ENCODE data around the gene FBXO17. TPM values are rescaled to one million over a fixed set of nuclear protein-coding genes. Genes with fewer than 3 reads are reported as not detected.

Gene FBXO17
- total and polyA plus RNA-seq, 2 of the 13 experiments (the other 11 are each of a cell fraction or from before 2014, with no cell fraction given), result 22.1 to 58.7 TPM

- intact Hi-C loops (cut with micrococcal nuclease; ENCODE audit: unreplicated experiment), result no loop called here
- Histone ChIP-seq H3K4me2 (ENCODE audit: low read depth, low read length) (no peak overlapping the region), H3K36me3 (replicated peaks in 1 of 2; ENCODE audit: control insufficient read depth in 1 of 2, insufficient read depth in 2 of 2, low read length in 2 of 2) (no peaks in the 10 kb centered on the region), H3K9me3 (ENCODE audit: low read length) (no peaks in the 10 kb centered on the region), H3K27ac (ENCODE audit: extremely low read length, insufficient read depth, low read length) (no peak overlapping the region), H3K4me3 (replicated peaks in 1 of 3; ENCODE audit: insufficient read depth in 1 of 3, low read depth in 2 of 3, low read length in 3 of 3) (no peak overlapping the region), H2AFZ (ENCODE audit: low read length) (no peak overlapping the region), H3K79me2 (ENCODE audit: insufficient read depth, low read length) (no peaks in the 10 kb centered on the region), H3K9ac (ENCODE audit: insufficient read depth, low read depth, low read length) (no peak overlapping the region), H3K4me1 (ENCODE audit: insufficient read depth, low read length) (peaks cover 5% of the 10 kb centered on the region), H4K20me1 (ENCODE audit: insufficient read depth, low read length) (no peaks in the 10 kb centered on the region), H3K27me3 (ENCODE audit: control insufficient read depth in 1 of 2, insufficient read depth in 2 of 2, low read length in 2 of 2) (no peaks in the 10 kb centered on the region)
- CTCF ChIA-PET (ENCODE audit: low intra/inter-chr PET ratio, low total read pairs), result no interaction called here
- POLR2A ChIA-PET, result no interaction called here
- no TSS peak for BruUV-seq (replicated peaks)
- in situ Hi-C loops (cut with HindIII; ENCODE audit: extremely low pct_ligation_motif_present, low pct_unique_long_range_greater_than_20kb), result loop anchor here (25.0 kb wide), 1 partner anchor 176 kb away; the partner anchor contains the start of gene CAPN12
- DNase-seq (ENCODE audit: low spot score), result no peak
- 73% methylated on average over 7 of the region's 12 CpGs for WGBS (ENCODE audit: low lambda C conversion rate)
- no peak for FAIRE-seq
- TF ChIP-seq AGO2 (optimal IDR thresholded peaks at IDR 0.05; ENCODE audit: low read depth, low read length), result peak; percentile 48
- TF ChIP-seq TBX3 (IDR thresholded peaks at IDR 0.05; ENCODE audit: borderline replicate concordance), result no peak
- no peak for ATAC-seq
These were observed 62.7 kb downstream of the FBXO17 start for GRCh38 chr19:38912600-38913514.

GRCh38 chr19:38911388-38912001 is 64.0 kb downstream of the FBXO17 start:
- H4K20me1 ChIP-seq (ENCODE audit: insufficient read depth, low read length), result no peaks in the 10 kb centered on the region
- H3K27ac ChIP-seq (ENCODE audit: extremely low read length, insufficient read depth, low read length), result no peak overlapping the region
- H3K36me3 ChIP-seq (replicated peaks in 1 of 2; ENCODE audit: control insufficient read depth in 1 of 2, insufficient read depth in 2 of 2, low read length in 2 of 2), result no peaks in the 10 kb centered on the region
- no peak overlapping the region for H3K4me2 ChIP-seq (ENCODE audit: low read depth, low read length)
- POLR2A ChIA-PET, result no interaction called here
- no TSS peak for BruUV-seq (replicated peaks)
- no peak overlapping the region for H3K4me3 ChIP-seq (replicated peaks in 1 of 3; ENCODE audit: insufficient read depth in 1 of 3, low read depth in 2 of 3, low read length in 3 of 3)
- H2AFZ ChIP-seq (ENCODE audit: low read length), result no peak overlapping the region
- in situ Hi-C loops (cut with HindIII; ENCODE audit: extremely low pct_ligation_motif_present, low pct_unique_long_range_greater_than_20kb), result loop anchor here (25.0 kb wide), 1 partner anchor 174 kb away; the partner anchor contains the start of gene CAPN12
- CTCF ChIA-PET (ENCODE audit: low intra/inter-chr PET ratio, low total read pairs), result no interaction called here
- intact Hi-C loops (cut with micrococcal nuclease; ENCODE audit: unreplicated experiment), result no loop called here
- DNase-seq (ENCODE audit: low spot score) (no peak), ATAC-seq (peak; percentile 19), FAIRE-seq (no peak)
- H3K4me1 ChIP-seq (ENCODE audit: insufficient read depth, low read length), result no peaks in the 10 kb centered on the region
- 57% methylated on average over 5 of the region's 16 CpGs for WGBS (ENCODE audit: low lambda C conversion rate)
- H3K9ac ChIP-seq (ENCODE audit: insufficient read depth, low read depth, low read length), result no peak overlapping the region
- no peaks in the 10 kb centered on the region for H3K79me2 ChIP-seq (ENCODE audit: insufficient read depth, low read length)
- no peaks in the 10 kb centered on the region for H3K27me3 ChIP-seq (ENCODE audit: control insufficient read depth in 1 of 2, insufficient read depth in 2 of 2, low read length in 2 of 2)
- H3K9me3 ChIP-seq (ENCODE audit: low read length), result no peaks in the 10 kb centered on the region
- no peak for TF ChIP-seq KLF6 (CRISPR knock-in tag; IDR thresholded peaks at IDR 0.05)
- no peak for TF ChIP-seq MIXL1 (CRISPR knock-in tag; IDR thresholded peaks at IDR 0.05)
- TF ChIP-seq FOXO1 (CRISPR knock-in tag; IDR thresholded peaks at IDR 0.05), result no peak
- no peak for TF ChIP-seq ZNF761 (CRISPR knock-in tag; conservative IDR thresholded peaks at IDR 0.05)
- no peak for TF ChIP-seq JUNB (CRISPR knock-in tag; IDR thresholded peaks at IDR 0.05; ENCODE audit: borderline replicate concordance)
- no peak for TF ChIP-seq ZNF746 (CRISPR knock-in tag; IDR thresholded peaks at IDR 0.05)
- TF ChIP-seq ATF3 (CRISPR knock-in tag; IDR thresholded peaks at IDR 0.05), result no peak
- no peak for TF ChIP-seq NR2F1 (CRISPR knock-in tag; IDR thresholded peaks at IDR 0.05)
- TF ChIP-seq CBFB (CRISPR knock-in tag; IDR thresholded peaks at IDR 0.05), result no peak
- TF ChIP-seq ZC3H4 (CRISPR knock-in tag; IDR thresholded peaks at IDR 0.05; ENCODE audit: borderline replicate concordance), result no peak
- no peak for TF ChIP-seq ZNF275 (CRISPR knock-in tag; IDR thresholded peaks at IDR 0.05; ENCODE audit: borderline replicate concordance)
